H54 (cell line): ENCODE results near the gene HGD.
"Not testable (repeated sequence)": the region's sequence is repeated elsewhere in the genome, so short reads cannot be mapped to it uniquely, and the experiment has no call there.

ENCODE experiments used
- DNase-seq: peaks from one replicate; pipeline ENCODE4 v3.0.0; 2011; ENCODE audit warnings: low spot score, mixed read lengths; ENCODE audit not compliant: insufficient read length
- FAIRE-seq: peaks from 3 replicates; lab custom pipeline; 2011; peaks lifted over from hg19 to GRCh38; lab: Jason Lieb, UNC
- POLR2A ChIP-seq: IDR thresholded peaks from 2 replicates; pipeline ENCODE4 v1.6.1; 2011; ENCODE audit warnings: low read depth, mild to moderate bottlenecking, low read length

The HGD gene

DNA sequence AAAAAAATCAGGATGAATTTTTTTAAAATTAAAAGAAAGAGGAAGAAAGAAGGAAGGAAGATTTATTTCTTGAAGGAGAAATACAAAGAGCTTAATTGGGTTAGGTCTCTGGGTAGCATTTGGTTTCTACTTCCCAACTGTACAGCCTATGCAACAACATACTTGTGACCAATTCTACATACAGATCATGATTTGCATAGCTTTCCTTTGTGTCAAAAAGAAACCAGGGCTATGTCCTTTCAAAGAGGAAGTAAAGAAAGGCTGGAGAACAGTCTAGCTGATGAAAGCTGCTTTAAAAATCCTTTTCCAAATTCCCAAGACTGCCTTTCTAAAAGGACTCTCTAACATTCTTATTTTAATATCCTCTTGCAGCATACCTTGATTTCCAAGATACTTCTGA, 6.1 kb upstream of the HGD start:
- DNase-seq (no peak), FAIRE-seq (no peak)
- no peak for TF ChIP-seq POLR2A

- TF ChIP-seq POLR2A: no peak
- FAIRE-seq (no peak), DNase-seq (no peak)
Measured at GRCh38 chr3:120685411-120685810, 3.4 kb upstream of the HGD start.

- FAIRE-seq (no peak), DNase-seq (no peak)
- TF ChIP-seq POLR2A: no peak
Measured at GRCh38 chr3:120684896-120685295, 2.9 kb upstream of the HGD start.

GRCh38 chr3:120683671-120684301, 1.7 kb upstream of the HGD start:
- no peak for FAIRE-seq
- DNase-seq: no peak
- TF ChIP-seq POLR2A: no peak

- no peak for DNase-seq
- FAIRE-seq: no peak
- TF ChIP-seq POLR2A: no peak
Measured at GRCh38 chr3:120683213-120683612, 1.2 kb upstream of the HGD start.

GRCh38 chr3:120681506-120682038, 467 bp downstream of the HGD start:
- FAIRE-seq: no peak
- no peak for DNase-seq
- no peak for TF ChIP-seq POLR2A

DNA sequence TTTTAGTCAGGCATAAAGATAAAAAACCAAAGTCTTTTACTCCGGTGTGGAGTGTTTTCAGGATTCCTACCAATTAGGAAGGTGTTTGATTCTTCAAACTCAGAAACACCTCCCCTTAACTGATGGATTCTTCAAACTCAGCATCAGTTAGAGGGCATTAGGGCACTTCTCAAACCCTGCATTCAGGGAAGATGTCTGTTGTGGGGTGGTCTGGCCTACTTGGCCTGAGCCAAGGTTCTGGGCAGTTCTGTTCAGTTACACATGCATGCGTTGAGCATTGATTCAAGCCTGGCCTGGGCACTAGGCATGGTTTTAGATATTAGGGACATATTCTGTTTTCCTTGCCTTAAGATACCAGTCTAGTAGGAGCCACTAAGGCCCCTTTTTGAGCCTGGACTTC, 1.0 kb downstream of the HGD start:
- DNase-seq (no peak), FAIRE-seq (no peak)
- TF ChIP-seq POLR2A: no peak

DNA sequence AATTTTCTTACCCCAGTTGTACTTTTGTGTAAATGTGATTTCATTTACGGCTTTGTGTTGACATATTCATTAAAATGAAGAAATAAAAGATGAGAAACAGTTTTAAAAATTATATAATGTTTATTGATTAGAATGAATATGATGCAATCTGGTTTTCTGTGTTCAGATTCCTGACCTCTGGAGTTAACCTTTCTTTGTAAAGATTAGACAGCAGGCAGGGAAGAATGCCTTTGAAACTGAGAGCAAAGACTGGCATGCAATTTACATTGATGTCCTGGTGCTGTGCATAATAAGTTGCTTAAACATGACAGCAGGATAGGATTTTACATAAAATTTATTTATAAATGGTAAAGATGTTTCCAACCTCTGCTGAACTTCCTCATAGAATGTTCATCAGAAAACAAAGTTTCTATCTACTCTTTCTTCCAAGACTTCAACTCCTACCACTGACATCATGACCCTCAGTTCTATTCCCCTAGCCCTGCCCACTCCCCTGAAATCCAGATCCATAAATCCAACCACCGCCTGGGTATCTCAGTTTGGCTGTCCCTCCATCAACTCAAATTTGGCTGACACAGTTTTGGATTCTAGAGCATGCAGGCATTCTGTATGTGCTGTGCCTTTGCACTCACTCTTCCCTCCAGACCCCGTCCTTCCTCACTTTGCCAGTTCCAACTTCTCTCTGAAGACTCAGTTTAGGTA, 1.7 kb downstream of the HGD start:
- FAIRE-seq: no peak
- no peak for TF ChIP-seq POLR2A
- DNase-seq: no peak

DNA sequence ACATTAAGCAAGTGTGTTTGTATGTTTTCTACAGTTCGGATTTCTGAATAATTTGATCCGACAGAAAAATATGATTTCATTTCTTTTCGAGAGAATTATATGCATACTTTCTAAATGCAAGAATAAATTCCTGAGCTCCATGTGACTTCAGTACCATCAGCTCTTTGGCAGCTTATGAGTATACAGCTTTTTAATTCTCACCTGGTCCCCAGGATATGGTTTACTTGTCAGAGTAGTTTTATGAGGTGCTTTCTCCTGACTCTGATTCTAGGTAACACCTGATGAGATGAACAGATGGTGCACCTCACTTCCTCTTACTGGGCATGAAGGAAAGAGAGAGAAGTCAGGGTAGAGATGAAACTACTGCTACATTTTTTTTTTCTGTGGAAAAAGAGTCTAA, 3.1 kb downstream of the HGD start:
- no peak for FAIRE-seq
- DNase-seq: no peak

GRCh38 chr3:120678331-120678947, 3.6 kb downstream of the HGD start:
- TF ChIP-seq POLR2A: no peak
- FAIRE-seq (peak; percentile 52), DNase-seq (no peak)

More for the DNA sequence above, 3.1 kb downstream of the HGD start:
- no peak for TF ChIP-seq POLR2A

DNA sequence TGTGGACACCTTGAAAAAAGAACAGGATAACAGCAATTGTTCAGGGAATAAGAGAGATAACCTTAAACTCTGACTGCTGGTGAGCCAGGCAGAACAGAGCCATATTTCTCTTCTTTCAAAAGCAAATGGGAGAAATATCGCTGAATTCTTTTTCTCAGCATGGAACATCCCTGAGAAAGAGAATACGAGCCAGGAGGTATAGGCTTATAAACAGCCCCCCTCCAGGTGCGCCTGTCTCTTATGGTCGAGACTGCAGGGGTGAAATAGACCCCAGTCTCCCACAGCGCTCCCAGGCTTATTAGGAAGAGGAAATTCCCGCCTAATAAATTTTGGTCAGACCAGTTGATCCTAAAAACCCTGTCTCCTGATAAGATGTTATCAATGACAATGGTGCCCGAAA, 4.8 kb downstream of the HGD start:
- FAIRE-seq, DNase-seq: not testable (repeated sequence)

- no peak for TF ChIP-seq POLR2A
- FAIRE-seq (no peak), DNase-seq (no peak)
Measured at GRCh38 chr3:120673116-120673515, 8.9 kb downstream of the HGD start.

DNA sequence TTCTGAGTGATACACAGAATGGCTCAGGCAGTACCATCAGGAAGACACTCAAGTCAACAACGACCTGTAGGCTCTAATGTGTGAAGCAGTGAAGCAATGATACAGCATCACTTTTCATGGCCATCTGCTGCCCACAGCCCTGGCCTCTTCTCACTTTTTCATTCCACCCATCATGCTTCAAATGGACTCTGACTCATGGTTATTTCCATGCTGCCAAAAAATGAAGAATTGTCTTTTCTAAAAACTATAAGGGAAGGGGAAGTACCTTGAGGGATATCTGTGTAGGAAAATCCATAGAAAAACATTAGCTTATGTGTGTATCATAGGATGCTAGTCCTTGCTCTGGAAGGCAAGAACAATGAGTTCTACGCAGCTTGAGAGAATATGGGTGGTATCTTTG, 11.5 kb downstream of the HGD start:
- TF ChIP-seq POLR2A: no peak
- no peak for FAIRE-seq
- no peak for DNase-seq

GRCh38 chr3:120664926-120665325, 17.1 kb downstream of the HGD start:
- FAIRE-seq (no peak), DNase-seq (no peak)
- no peak for TF ChIP-seq POLR2A
